ENCODE results near the gene BMX.

DNA sequence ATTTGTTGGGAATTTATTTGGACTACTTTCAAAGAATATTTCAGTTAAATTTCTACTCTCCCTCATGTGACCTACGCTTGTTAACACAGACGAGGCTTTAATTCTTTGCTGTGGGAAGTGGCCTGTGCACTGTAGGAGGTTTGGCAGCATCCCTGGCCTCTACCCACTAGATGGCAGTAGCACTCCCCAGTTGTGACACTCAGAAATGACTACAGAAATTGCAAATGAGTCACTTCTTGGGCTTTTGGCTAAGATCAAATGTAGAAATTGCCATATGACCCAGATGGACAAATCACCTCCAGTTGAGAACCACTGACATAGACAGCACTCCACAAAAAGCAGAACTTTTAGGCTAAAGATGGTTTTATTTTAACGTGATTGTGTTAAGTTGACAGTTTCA is 29.6 kb upstream of the BMX start:
- TF ChIP-seq, protein P1, sequence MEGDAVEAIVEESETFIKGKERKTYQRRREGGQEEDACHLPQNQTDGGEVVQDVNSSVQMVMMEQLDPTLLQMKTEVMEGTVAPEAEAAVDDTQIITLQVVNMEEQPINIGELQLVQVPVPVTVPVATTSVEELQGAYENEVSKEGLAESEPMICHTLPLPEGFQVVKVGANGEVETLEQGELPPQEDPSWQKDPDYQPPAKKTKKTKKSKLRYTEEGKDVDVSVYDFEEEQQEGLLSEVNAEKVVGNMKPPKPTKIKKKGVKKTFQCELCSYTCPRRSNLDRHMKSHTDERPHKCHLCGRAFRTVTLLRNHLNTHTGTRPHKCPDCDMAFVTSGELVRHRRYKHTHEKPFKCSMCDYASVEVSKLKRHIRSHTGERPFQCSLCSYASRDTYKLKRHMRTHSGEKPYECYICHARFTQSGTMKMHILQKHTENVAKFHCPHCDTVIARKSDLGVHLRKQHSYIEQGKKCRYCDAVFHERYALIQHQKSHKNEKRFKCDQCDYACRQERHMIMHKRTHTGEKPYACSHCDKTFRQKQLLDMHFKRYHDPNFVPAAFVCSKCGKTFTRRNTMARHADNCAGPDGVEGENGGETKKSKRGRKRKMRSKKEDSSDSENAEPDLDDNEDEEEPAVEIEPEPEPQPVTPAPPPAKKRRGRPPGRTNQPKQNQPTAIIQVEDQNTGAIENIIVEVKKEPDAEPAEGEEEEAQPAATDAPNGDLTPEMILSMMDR (IDR thresholded peaks at IDR 0.05): peak; percentile 49 to 62 (median 62)
- no peak for TF ChIP-seq POLR2A (IDR thresholded peaks at IDR 0.05)

Measured in vagina (tissue), 2 donors.